Fibroblast of the conjunctiva (primary cell): Measurements from ENCODE around the gene SLC35B4.
"Not testable (repeated sequence)": the region's sequence is repeated elsewhere in the genome, so short reads cannot be mapped to it uniquely, and the experiment has no call there.

ENCODE experiments used
- DNase-seq: peaks from one replicate; pipeline ENCODE4 v3.0.0-alpha.2; 2010; ENCODE audit warnings: low read depth

Gene SLC35B4

GRCh38 chr7:134331393-134331792 lies 14.7 kb upstream of the SLC35B4 start:
- DNase-seq = no peak

GRCh38 chr7:134330974-134331373 lies 14.2 kb upstream of the SLC35B4 start:
- no peak for DNase-seq

- no peak for DNase-seq
Observed at GRCh38 chr7:134329614-134330346, 13.1 kb upstream of the SLC35B4 start.

GRCh38 chr7:134328900-134329299 lies 12.2 kb upstream of the SLC35B4 start:
- DNase-seq = no peak

- peak; percentile 31 for DNase-seq
Observed at GRCh38 chr7:134327896-134328295, 11.2 kb upstream of the SLC35B4 start.

GRCh38 chr7:134324107-134324506 lies 7.4 kb upstream of the SLC35B4 start:
- DNase-seq = no peak

- no peak for DNase-seq
Observed at GRCh38 chr7:134320201-134320600, 3.5 kb upstream of the SLC35B4 start.

GRCh38 chr7:134318443-134318842 lies 1.7 kb upstream of the SLC35B4 start:
- DNase-seq = no peak

- DNase-seq = no peak
Observed at GRCh38 chr7:134317434-134317833, 704 bp upstream of the SLC35B4 start.

GRCh38 chr7:134315679-134316538 lies 821 bp downstream of the SLC35B4 start:
- no peak for DNase-seq

- no peak for DNase-seq
Observed at GRCh38 chr7:134313543-134313942, 3.2 kb downstream of the SLC35B4 start.

GRCh38 chr7:134312717-134313116 lies 4.0 kb downstream of the SLC35B4 start:
- DNase-seq = no peak

GRCh38 chr7:134311807-134312206 lies 4.9 kb downstream of the SLC35B4 start:
- no peak for DNase-seq

- DNase-seq = no peak
Observed at GRCh38 chr7:134308548-134308947, 8.2 kb downstream of the SLC35B4 start.

- no peak for DNase-seq
Observed at GRCh38 chr7:134307320-134307719, 9.4 kb downstream of the SLC35B4 start.

GRCh38 chr7:134302120-134302519 lies 14.6 kb downstream of the SLC35B4 start:
- DNase-seq = no peak

- DNase-seq = no peak
Observed at GRCh38 chr7:134301592-134301991, 15.1 kb downstream of the SLC35B4 start.

- no peak for DNase-seq
Observed at GRCh38 chr7:134300988-134301387, 15.7 kb downstream of the SLC35B4 start.

- no peak for DNase-seq
Observed at GRCh38 chr7:134298902-134299683, 17.6 kb downstream of the SLC35B4 start.

GRCh38 chr7:134297489-134297888 lies 19.2 kb downstream of the SLC35B4 start:
- no peak for DNase-seq

- not testable (repeated sequence) for DNase-seq
Observed at GRCh38 chr7:134295982-134296381, 20.7 kb downstream of the SLC35B4 start.

- no peak for DNase-seq
Observed at GRCh38 chr7:134293002-134293740, 23.6 kb downstream of the SLC35B4 start.
